Suprapubic skin (tissue), 4 donors: Measurements from ENCODE around the gene C12orf56.

Experiments
- CTCF ChIP-seq, 2 donors: fragments of 200-600 bp in 1 of 2; fragments of 450-650 bp in 1 of 2; sonication (generic) in 1 of 2; IDR thresholded peaks; one replicate each; pipeline ENCODE4 v1.5.1; 2016 to 2019; ENCODE audit warnings: antibody characterized with exemption in 2 of 2, mild to moderate bottlenecking in 1 of 2, moderate library complexity in 1 of 2
- EP300 ChIP-seq: sonication (generic); formaldehyde crosslinking; IDR thresholded peaks from one replicate; pipeline ENCODE4 v1.6.1; 2017; ENCODE audit warnings: antibody characterized with exemption
- POLR2A ChIP-seq, 2 donors: fragments of 450-650 bp; IDR thresholded peaks; one replicate each; pipeline ENCODE4 v1.6.1; 2017; ENCODE audit warnings: antibody characterized with exemption in 2 of 2, mild to moderate bottlenecking in 2 of 2, moderate library complexity in 2 of 2
- POLR2AphosphoS5 ChIP-seq, 3 donors: sonication (generic); formaldehyde crosslinking; IDR thresholded peaks; one replicate each; pipeline ENCODE4 v1.6.1; 2017; ENCODE audit warnings: antibody characterized with exemption in 3 of 3

GRCh38 chr12:64296301-64296700 lies 94.3 kb downstream of the C12orf56 start:
- no peak for TF ChIP-seq CTCF (IDR thresholded peaks at IDR 0.05)
- no peak for TF ChIP-seq POLR2A (IDR thresholded peaks at IDR 0.05)
- TF ChIP-seq EP300, result no peak
- TF ChIP-seq POLR2AphosphoS5 (IDR thresholded peaks at IDR 0.05), result no peak
